ENCODE measurements around the gene CFAP251. TPM values are rescaled to one million over a fixed set of nuclear protein-coding genes. Genes with fewer than 3 reads are reported as not detected.

Gene CFAP251
- polyA plus RNA-seq, 2 of the 4 experiments (the other 2 are of a cell fraction), result 0.94 to 1.4 TPM

- no peak overlapping the region for H3K4me2 ChIP-seq
- FAIRE-seq, result no peak
- ChIA-PET POLR2A (no interaction called here), CTCF (interaction anchor here (0.9 to 3.8 kb wide), 7 partner anchors 8 to 129 kb away, joined by 3 to 15 read pairs (median 4); no protein-coding TSS in a partner anchor)
- no peak overlapping the region for H3K4me3 ChIP-seq
- no peak overlapping the region for H3K27ac ChIP-seq
- 86% methylated on average over 7 of the region's 7 CpGs for WGBS (ENCODE audit: missing lambda C conversion rate)
- DNase-seq (ENCODE audit: low read depth in 1 of 2, low spot score in 1 of 2), result no peak
- H3K4me1 ChIP-seq, result peaks cover 16% of the 10 kb centered on the region
- TF ChIP-seq MAFK (IDR thresholded peaks at IDR 0.05; ENCODE audit: partially characterized antibody), result no peak
- no peak for TF ChIP-seq RFX5 (IDR thresholded peaks at IDR 0.05)
- TF ChIP-seq RCOR1 (IDR thresholded peaks at IDR 0.05; ENCODE audit: low read depth, low read length), result no peak
- no peak for TF ChIP-seq JUN (IDR thresholded peaks at IDR 0.05)
- no peak for TF ChIP-seq HES2 (IDR thresholded peaks at IDR 0.05)
- TF ChIP-seq USF2 (IDR thresholded peaks at IDR 0.05), result no peak
- TF ChIP-seq KDM5A (IDR thresholded peaks at IDR 0.05), result no peak
- TF ChIP-seq ESRRA (IDR thresholded peaks at IDR 0.05; ENCODE audit: borderline replicate concordance, low read length), result no peak
- no peak for TF ChIP-seq EP300 (IDR thresholded peaks at IDR 0.05)
- no peak for TF ChIP-seq POLR2AphosphoS2 (conservative IDR thresholded peaks at IDR 0.05; ENCODE audit: low read length)
- 0 out of 6 replicates have a peak, but pooled peaks of 1 of the 2 experiments have one; percentile 20 for ATAC-seq
- no peaks in the 10 kb centered on the region for H3K9me3 ChIP-seq
Measured at GRCh38 chr12:122046145-122046544, 127.8 kb downstream of the CFAP251 start.

GRCh38 chr12:122048151-122048550, 129.8 kb downstream of the CFAP251 start:
- ChIA-PET CTCF (interaction anchor here (0.9 to 32.3 kb wide), 6 partner anchors 10 to 253 kb away, joined by 3 to 850 read pairs (median 4); no protein-coding TSS in a partner anchor), POLR2A (no interaction called here)
- no peak for DNase-seq (ENCODE audit: low read depth in 1 of 2, low spot score in 1 of 2)
- no peak overlapping the region for H3K4me2 ChIP-seq
- no peak for FAIRE-seq
- peaks cover 13% of the 10 kb centered on the region for H3K4me1 ChIP-seq
- H3K9me3 ChIP-seq, result no peaks in the 10 kb centered on the region
- no peak for TF ChIP-seq ZFP36 (IDR thresholded peaks at IDR 0.05; ENCODE audit: borderline replicate concordance, partially characterized antibody)
- TF ChIP-seq EP300 (IDR thresholded peaks at IDR 0.05), result no peak
- TF ChIP-seq HEYL (CRISPR knock-in tag; IDR thresholded peaks at IDR 0.05), result no peak
- TF ChIP-seq CHD4 (IDR thresholded peaks at IDR 0.05; ENCODE audit: borderline replicate concordance), result no peak
- no peak for TF ChIP-seq EHF (CRISPR knock-in tag; IDR thresholded peaks at IDR 0.05)
- TF ChIP-seq HOXB5 (CRISPR knock-in tag; IDR thresholded peaks at IDR 0.05), result no peak
- no peak for TF ChIP-seq HOXB13 (CRISPR knock-in tag; IDR thresholded peaks at IDR 0.05; ENCODE audit: low read depth)
- TF ChIP-seq MAFK (IDR thresholded peaks at IDR 0.05; ENCODE audit: partially characterized antibody), result no peak
- ATAC-seq, result no peak
- WGBS (ENCODE audit: missing lambda C conversion rate), result 91% methylated on average over 8 of the region's 8 CpGs
- no peak overlapping the region for H3K4me3 ChIP-seq
- no peak overlapping the region for H3K27ac ChIP-seq

GRCh38 chr12:122049827-122050226, 131.4 kb downstream of the CFAP251 start:
- no peak overlapping the region for H3K27ac ChIP-seq
- H3K9me3 ChIP-seq, result no peaks in the 10 kb centered on the region
- H3K4me1 ChIP-seq, result peaks cover 24% of the 10 kb centered on the region
- H3K4me2 ChIP-seq, result no peak overlapping the region
- CTCF ChIA-PET, result interaction anchor here (0.7 to 32.3 kb wide), 5 partner anchors 12 to 141 kb away, joined by 3 to 850 read pairs (median 10); no protein-coding TSS in a partner anchor
- DNase-seq (ENCODE audit: low read depth in 1 of 2, low spot score in 1 of 2) (no peak), FAIRE-seq (no peak), ATAC-seq (no peak)
- POLR2A ChIA-PET, result no interaction called here
- no peak for TF ChIP-seq RAD21 (conservative IDR thresholded peaks at IDR 0.05 in 1 of 2, IDR thresholded peaks at IDR 0.05 in 1 of 2)
- WGBS (ENCODE audit: missing lambda C conversion rate), result 79% methylated on average over 9 of the region's 9 CpGs
- H3K4me3 ChIP-seq, result no peak overlapping the region

GRCh38 chr12:122050706-122051105, 132.3 kb downstream of the CFAP251 start:
- ChIA-PET CTCF (interaction anchor here (0.6 to 32.3 kb wide), 6 partner anchors 21 to 257 kb away, joined by 3 to 850 read pairs (median 4); partner anchors contain the start of genes MLXIP and RHOF), POLR2A (no interaction called here)
- Histone ChIP-seq H3K9me3 (no peaks in the 10 kb centered on the region), H3K4me1 (peaks cover 24% of the 10 kb centered on the region), H3K4me2 (no peak overlapping the region), H3K4me3 (no peak overlapping the region), H3K27ac (peak overlapping the region in 1 of 2 experiments; percentile 59; a peak in 1 of 6 replicates)
- ATAC-seq (no peak), DNase-seq (ENCODE audit: low read depth in 1 of 2, low spot score in 1 of 2) (no peak), FAIRE-seq (no peak)
- WGBS (ENCODE audit: missing lambda C conversion rate), result 94% methylated on average over 20 of the region's 20 CpGs
- TF ChIP-seq CEBPB (IDR thresholded peaks at IDR 0.05) (no peak), ESRRA (IDR thresholded peaks at IDR 0.05; ENCODE audit: borderline replicate concordance, low read length) (no peak), HOXB13 (CRISPR knock-in tag; IDR thresholded peaks at IDR 0.05; ENCODE audit: low read depth) (no peak), EHF (CRISPR knock-in tag; IDR thresholded peaks at IDR 0.05) (no peak), BCL3 (IDR thresholded peaks at IDR 0.05) (no peak), CHD2 (IDR thresholded peaks at IDR 0.05; ENCODE audit: low read length, partially characterized antibody) (no peak), ZC3H11A (IDR thresholded peaks at IDR 0.05) (no peak), NR3C1 (IDR thresholded peaks at IDR 0.05) (no peak), FOSL2 (IDR thresholded peaks at IDR 0.05) (no peak), FOSL2 (CRISPR knock-in tag; IDR thresholded peaks at IDR 0.05) (no peak), USF2 (IDR thresholded peaks at IDR 0.05) (no peak), KDM5A (IDR thresholded peaks at IDR 0.05) (no peak), FOSB (CRISPR knock-in tag; IDR thresholded peaks at IDR 0.05) (no peak), RARB (CRISPR knock-in tag; IDR thresholded peaks at IDR 0.05) (no peak), MAFK (IDR thresholded peaks at IDR 0.05; ENCODE audit: partially characterized antibody) (no peak), PBX3 (IDR thresholded peaks at IDR 0.05) (no peak)

All from A549 (cell line).